Measurements from ENCODE around the gene HELB. TPM values are rescaled to one million over a fixed set of nuclear protein-coding genes. Genes with fewer than 3 reads are reported as not detected.
"Not testable (repeated sequence)": the region's sequence is repeated elsewhere in the genome, so short reads cannot be mapped to it uniquely, and the experiment has no call there.

The HELB gene
- total RNA-seq, 2 experiments from 2014 or later = 35.8 to 36.0 TPM

- POLR2A ChIA-PET = interaction anchor here (0.6 kb wide), 1 partner anchor 44 kb away, joined by 4 read pairs; no protein-coding TSS in a partner anchor
- DNase-seq (no peak), ATAC-seq (ENCODE audit: low read depth) (no peak)
- H3K27me3 Mint-ChIP-seq = no peaks in the 10 kb centered on the region
- H3K36me3 Mint-ChIP-seq = peaks cover 7% of the 10 kb centered on the region
- H3K9me3 Mint-ChIP-seq = peaks cover 13% of the 10 kb centered on the region
- no peak overlapping the region for H3K4me3 Mint-ChIP-seq
- no peak overlapping the region for H3K27ac Mint-ChIP-seq
- peaks cover 14% of the 10 kb centered on the region for H3K4me1 Mint-ChIP-seq
These were observed 21.7 kb upstream of the HELB start for GRCh38 chr12:66280561-66280960.

- no peak overlapping the region for H3K4me3 Mint-ChIP-seq
- H3K36me3 Mint-ChIP-seq = peaks cover 16% of the 10 kb centered on the region
- H3K27ac Mint-ChIP-seq = no peak overlapping the region
- ATAC-seq (ENCODE audit: low read depth) (no peak), DNase-seq (no peak)
- H3K9me3 Mint-ChIP-seq = peaks cover 13% of the 10 kb centered on the region
- H3K4me1 Mint-ChIP-seq = peaks cover 23% of the 10 kb centered on the region
- no peaks in the 10 kb centered on the region for H3K27me3 Mint-ChIP-seq
- POLR2A ChIA-PET = interaction anchor here (0.7 kb wide), 1 partner anchor 21 kb away, joined by 3 read pairs; no protein-coding TSS in a partner anchor
These were observed 20.0 kb upstream of the HELB start for GRCh38 chr12:66282244-66282643.

DNA sequence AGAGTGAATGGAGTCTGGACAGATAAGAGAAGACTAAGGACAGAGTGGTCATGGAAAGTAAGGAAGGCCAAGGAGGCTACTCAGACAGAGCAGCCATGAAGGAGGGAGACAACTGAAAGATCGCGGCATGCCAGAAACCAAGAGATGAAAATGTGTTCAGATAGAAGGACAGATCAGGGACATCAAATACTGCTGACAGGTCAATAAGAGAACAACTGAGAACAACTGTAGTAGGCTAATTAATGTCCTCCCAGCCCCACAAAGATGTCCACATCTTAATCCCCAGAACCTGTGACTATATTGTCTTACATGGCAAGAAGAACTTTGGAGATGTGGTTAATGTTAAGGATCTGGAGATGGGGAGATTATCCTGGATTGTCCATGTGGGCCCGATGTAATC is 15.0 kb upstream of the HELB start:
- H3K36me3 Mint-ChIP-seq = peaks cover 22% of the 10 kb centered on the region
- H3K4me3 Mint-ChIP-seq = peak overlapping the region; percentile 49
- H3K4me1 Mint-ChIP-seq = peaks cover 58% of the 10 kb centered on the region
- POLR2A ChIA-PET = no interaction called here
- peaks cover 11% of the 10 kb centered on the region for H3K9me3 Mint-ChIP-seq
- ATAC-seq (ENCODE audit: low read depth) = no peak
- H3K27me3 Mint-ChIP-seq = no peaks in the 10 kb centered on the region
- H3K27ac Mint-ChIP-seq = peak overlapping the region; percentile 77
- DNase-seq = no peak

- peak; percentile 88 for ATAC-seq (ENCODE audit: low read depth)
- Mint-ChIP-seq H3K4me1 (peaks cover 58% of the 10 kb centered on the region), H3K27ac (peak overlapping the region; percentile 77), H3K9me3 (peaks cover 13% of the 10 kb centered on the region), H3K27me3 (peaks cover 2% of the 10 kb centered on the region), H3K4me3 (peak overlapping the region; percentile 49), H3K36me3 (peaks cover 26% of the 10 kb centered on the region)
- DNase-seq = peak; percentile 39
- POLR2A ChIA-PET = interaction anchor here (0.8 to 4.5 kb wide), 6 partner anchors 10 to 157 kb away, joined by 3 to 96 read pairs (median 4); partner anchors contain the start of genes HELB and TMBIM4
These were observed 14.2 kb upstream of the HELB start for GRCh38 chr12:66288121-66288520.

DNA sequence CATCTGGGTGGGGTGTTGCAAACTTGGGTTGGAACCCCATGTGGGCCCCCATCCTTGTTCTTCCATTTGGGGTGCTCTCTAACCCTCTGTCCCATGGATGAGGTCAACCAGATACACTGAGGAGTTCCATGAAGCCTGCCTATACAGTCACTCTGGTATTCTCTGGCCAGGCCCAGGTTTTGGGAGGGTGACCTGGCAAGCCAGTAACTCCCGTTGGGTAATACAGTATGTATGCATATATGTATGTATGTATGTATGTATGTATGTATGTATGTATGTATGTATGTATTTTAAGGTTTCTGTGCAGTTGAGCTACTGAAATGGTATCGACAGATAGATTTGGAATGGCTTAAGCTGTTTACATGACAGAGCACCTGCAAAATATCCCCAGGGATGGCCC is 12.8 kb upstream of the HELB start:
- POLR2A ChIA-PET = interaction anchor here (4.5 kb wide), 1 partner anchor 14 kb away, joined by 96 read pairs; the partner anchor contains the start of gene HELB
- no peak for ATAC-seq (ENCODE audit: low read depth)
- Mint-ChIP-seq H3K9me3 (peaks cover 14% of the 10 kb centered on the region), H3K4me1 (peaks cover 54% of the 10 kb centered on the region), H3K27ac (peak overlapping the region; percentile 84), H3K36me3 (peaks cover 30% of the 10 kb centered on the region), H3K27me3 (peaks cover 2% of the 10 kb centered on the region), H3K4me3 (no peak overlapping the region)
- DNase-seq = no peak

- Mint-ChIP-seq H3K4me3 (peak overlapping the region; percentile 51), H3K27me3 (peaks cover 2% of the 10 kb centered on the region), H3K36me3 (peaks cover 32% of the 10 kb centered on the region), H3K4me1 (peaks cover 57% of the 10 kb centered on the region), H3K9me3 (peaks cover 14% of the 10 kb centered on the region), H3K27ac (peak overlapping the region; percentile 84)
- POLR2A ChIA-PET = interaction anchor here (4.5 kb wide), 1 partner anchor 12 kb away, joined by 96 read pairs; the partner anchor contains the start of gene HELB
- peak; percentile 69 for ATAC-seq (ENCODE audit: low read depth)
- DNase-seq = peak; percentile 43
These were observed 11.5 kb upstream of the HELB start for GRCh38 chr12:66290716-66291200.

GRCh38 chr12:66296176-66296683 is 6.1 kb upstream of the HELB start:
- Mint-ChIP-seq H3K9me3 (peaks cover 12% of the 10 kb centered on the region), H3K27ac (no peak overlapping the region), H3K36me3 (peaks cover 15% of the 10 kb centered on the region), H3K4me3 (no peak overlapping the region), H3K4me1 (peaks cover 30% of the 10 kb centered on the region), H3K27me3 (peaks cover 5% of the 10 kb centered on the region)
- DNase-seq (no peak), ATAC-seq (ENCODE audit: low read depth) (no peak)
- POLR2A ChIA-PET = no interaction called here

DNA sequence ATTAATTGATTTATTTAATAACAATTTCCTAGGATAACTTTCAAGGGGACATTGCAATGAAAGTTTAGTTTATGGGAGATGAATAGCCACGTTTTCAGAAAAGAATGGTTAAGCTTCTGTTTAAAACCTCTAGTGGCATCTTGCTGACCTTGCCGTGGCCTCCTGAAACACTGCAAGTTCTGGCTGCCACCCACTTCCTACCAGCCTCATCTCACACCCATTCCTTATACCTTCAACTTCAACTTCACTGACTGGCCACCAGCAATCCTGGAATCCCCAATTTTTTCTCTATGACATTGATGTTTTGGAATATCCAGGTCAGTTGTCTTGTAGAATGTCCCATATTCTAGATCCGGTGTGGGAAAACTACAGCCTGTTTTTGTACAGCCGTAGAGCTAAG is 5.2 kb upstream of the HELB start:
- POLR2A ChIA-PET = no interaction called here
- Mint-ChIP-seq H3K27me3 (peaks cover 5% of the 10 kb centered on the region), H3K27ac (no peak overlapping the region), H3K9me3 (peaks cover 10% of the 10 kb centered on the region), H3K4me3 (peak overlapping the region; percentile 6), H3K4me1 (peaks cover 29% of the 10 kb centered on the region), H3K36me3 (peaks cover 13% of the 10 kb centered on the region)
- ATAC-seq (ENCODE audit: low read depth) = peak; percentile 57
- DNase-seq = no peak

DNA sequence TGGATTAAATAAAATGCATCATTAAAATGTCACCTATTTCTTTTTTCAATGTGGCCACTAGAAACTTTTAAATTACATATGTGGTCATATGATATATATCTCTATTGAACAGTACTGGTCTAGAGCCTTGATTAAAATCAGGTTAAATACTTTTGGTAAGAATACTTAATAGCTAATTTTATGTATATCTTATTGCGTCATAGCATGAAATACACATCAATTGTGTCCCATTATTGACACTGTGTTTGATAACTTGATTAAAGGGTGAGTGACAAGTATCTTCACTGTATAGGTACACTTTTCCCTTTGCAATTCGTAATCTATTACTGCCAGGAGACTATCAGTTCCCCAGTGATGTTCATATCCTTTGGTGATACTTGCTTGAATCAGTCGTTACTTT is 4.4 kb upstream of the HELB start:
- ATAC-seq (ENCODE audit: low read depth) (no peak), DNase-seq (no peak)
- H3K36me3 Mint-ChIP-seq = peaks cover 8% of the 10 kb centered on the region
- peaks cover 27% of the 10 kb centered on the region for H3K4me1 Mint-ChIP-seq
- H3K4me3 Mint-ChIP-seq = no peak overlapping the region
- peaks cover 5% of the 10 kb centered on the region for H3K9me3 Mint-ChIP-seq
- POLR2A ChIA-PET = no interaction called here
- peaks cover 5% of the 10 kb centered on the region for H3K27me3 Mint-ChIP-seq
- H3K27ac Mint-ChIP-seq = no peak overlapping the region

DNA sequence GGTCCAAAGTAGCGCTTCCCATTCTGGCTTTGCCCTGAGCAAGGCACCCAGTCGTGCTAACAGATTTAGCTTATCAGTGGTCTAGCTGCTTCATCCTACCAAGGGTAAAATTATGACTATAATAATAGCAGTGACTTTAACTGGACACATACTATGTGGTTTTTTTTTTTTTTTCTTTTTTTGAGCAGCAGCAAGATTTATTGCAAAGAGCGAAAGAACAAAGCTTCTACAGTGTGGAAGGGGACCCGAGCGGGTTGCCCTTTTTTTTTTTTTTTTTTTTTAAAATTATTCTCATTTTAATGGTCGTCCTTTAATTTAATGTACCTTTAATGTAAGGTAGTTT is 505 bp downstream of the HELB start:
- peaks cover 37% of the 10 kb centered on the region for H3K4me1 Mint-ChIP-seq
- no peak for ATAC-seq (ENCODE audit: low read depth)

GRCh38 chr12:66303316-66303804 is 1.1 kb downstream of the HELB start:
- H3K27ac Mint-ChIP-seq = peak overlapping the region; percentile 99
- peaks cover 29% of the 10 kb centered on the region for H3K36me3 Mint-ChIP-seq
- H3K9me3 Mint-ChIP-seq, H3K27me3 Mint-ChIP-seq: not testable (repeated sequence)
- ATAC-seq (ENCODE audit: low read depth) (peak; percentile 71), DNase-seq (peak; percentile 47)
- H3K4me1 Mint-ChIP-seq = peaks cover 39% of the 10 kb centered on the region
- H3K4me3 Mint-ChIP-seq = peak overlapping the region; percentile 98
- POLR2A ChIA-PET = interaction anchor here (0.6 to 4.1 kb wide), 13 partner anchors 9 to 175 kb away, joined by 3 to 96 read pairs (median 7); partner anchors contain the start of genes LLPH and TMBIM4

More for the DNA sequence above, 505 bp downstream of the HELB start:
- peaks cover 25% of the 10 kb centered on the region for H3K36me3 Mint-ChIP-seq
- H3K4me3 Mint-ChIP-seq = peak overlapping the region; percentile 98
- POLR2A ChIA-PET = interaction anchor here (0.6 to 4.1 kb wide), 17 partner anchors 9 to 174 kb away, joined by 3 to 96 read pairs (median 6); partner anchors contain the start of genes LLPH and TMBIM4
- H3K27me3 Mint-ChIP-seq = peaks cover 3% of the 10 kb centered on the region
- H3K27ac Mint-ChIP-seq = peak overlapping the region; percentile 99
- no peaks in the 10 kb centered on the region for H3K9me3 Mint-ChIP-seq
- no peak for DNase-seq

- ATAC-seq (ENCODE audit: low read depth) (no peak), DNase-seq (no peak)
- Mint-ChIP-seq H3K4me3 (peak overlapping the region; percentile 98), H3K4me1 (peaks cover 40% of the 10 kb centered on the region), H3K27me3 (peaks cover 3% of the 10 kb centered on the region), H3K9me3 (no peaks in the 10 kb centered on the region), H3K36me3 (peaks cover 35% of the 10 kb centered on the region), H3K27ac (peak overlapping the region; percentile 99)
- POLR2A ChIA-PET = interaction anchor here (2.0 to 4.1 kb wide), 5 partner anchors 12 to 173 kb away, joined by 5 to 96 read pairs (median 19); partner anchors contain the start of genes LLPH and TMBIM4
These were observed 2.1 kb downstream of the HELB start for GRCh38 chr12:66304296-66304900.

DNA sequence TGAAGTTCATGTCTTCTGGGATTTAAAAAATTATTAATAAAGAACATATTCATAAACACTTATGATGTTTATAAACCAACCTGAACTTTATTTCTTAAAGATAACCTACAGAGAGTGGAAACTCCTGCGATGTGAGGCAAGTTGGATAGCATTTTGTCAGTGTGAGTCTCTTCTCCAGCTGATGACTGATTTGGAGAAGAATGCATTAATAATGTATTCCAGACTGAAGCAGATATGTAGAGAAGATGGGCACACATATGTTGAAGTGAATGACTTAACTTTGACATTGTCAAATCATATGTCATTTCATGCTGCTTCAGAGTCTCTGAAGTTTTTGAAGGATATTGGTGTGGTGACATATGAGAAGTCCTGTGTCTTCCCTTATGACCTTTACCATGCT is 7.3 kb downstream of the HELB start:
- Mint-ChIP-seq H3K4me1 (peaks cover 56% of the 10 kb centered on the region), H3K36me3 (peaks cover 57% of the 10 kb centered on the region), H3K4me3 (no peak overlapping the region), H3K9me3 (no peaks in the 10 kb centered on the region), H3K27ac (no peak overlapping the region), H3K27me3 (no peaks in the 10 kb centered on the region)
- DNase-seq = no peak
- POLR2A ChIA-PET = no interaction called here
- no peak for ATAC-seq (ENCODE audit: low read depth)

Measured in activated naive CD8-positive, alpha-beta T cell treated with anti-CD3 and anti-CD28 coated beads, Interleukin-2, amount 10 ng/mL, durations not matched to agents 7 days and 5 days (primary cell).